Endothelial cell of umbilical vein (primary cell): ENCODE results near the gene VSIG10. TPM values are rescaled to one million over a fixed set of nuclear protein-coding genes. Genes with fewer than 3 reads are reported as not detected.

Source experiments
- BruUV-seq: library from RNA; stranded (reverse); fragments of 400-500 nt; replicated peaks from 2 replicates; lab custom pipeline; 2021; lab: Mats Ljungman, UMichigan
- CTCF ChIA-PET: fragments of 300-600, 350-600 bp; sonication (Branson Sonifier 250); formaldehyde crosslinking; loops from one replicate; lab custom pipeline; 2021; ENCODE audit warnings: antibody characterized with exemption, inconsistent platforms; lab: Charles Lee
- POLR2A ChIA-PET: fragments of 300-600, 350-600 bp; sonication (Branson Sonifier 250); formaldehyde crosslinking; loops from one replicate; lab custom pipeline; 2021; ENCODE audit warnings: antibody characterized with exemption, inconsistent platforms; lab: Charles Lee
- DNase-seq: peaks from one replicate; pipeline ENCODE4 v3.0.0-alpha.2; 2011; ENCODE audit warnings: low read depth, low spot score
- FAIRE-seq: peaks from 2 replicates; lab custom pipeline; 2011; peaks lifted over from hg19 to GRCh38; lab: Jason Lieb, UNC
- H2AFZ ChIP-seq: 2 replicates; pipeline ENCODE4 v1.6.0; 2012; ENCODE audit warnings: low read depth, low read length, control low read depth, inconsistent platforms
- H3K27ac ChIP-seq: 2 replicates; pipeline ENCODE4 v1.5.1; 2011; ENCODE audit warnings: low read depth, mild to moderate bottlenecking, control low read depth, low read length, moderate library complexity; ENCODE audit not compliant: insufficient read depth
- H3K27me3 ChIP-seq, 2 experiments: 2 replicates each; pipeline versions ENCODE4 v1.6.0 to v1.6.1; 2011; ENCODE audit warnings: low read length in 2 of 2, mixed read lengths in 1 of 2; ENCODE audit not compliant: control insufficient read depth in 2 of 2, insufficient read depth in 2 of 2
- H3K36me3 ChIP-seq, 2 experiments: 2 replicates in 1 of 2; 3 replicates in 1 of 2; pipeline ENCODE4 v1.5.1; 2011; ENCODE audit warnings: low read length in 2 of 2, mild to moderate bottlenecking in 1 of 2, moderate library complexity in 1 of 2; ENCODE audit not compliant: control insufficient read depth in 2 of 2, insufficient read depth in 2 of 2; ENCODE audit errors: extremely low read depth in 1 of 2
- H3K4me1 ChIP-seq: 3 replicates; pipeline ENCODE4 v1.5.1; 2011; ENCODE audit warnings: mild to moderate bottlenecking, low read length; ENCODE audit not compliant: control insufficient read depth, insufficient read depth; ENCODE audit errors: extremely low read depth
- H3K4me2 ChIP-seq: 2 replicates; pipeline ENCODE4 v1.6.1; 2011; ENCODE audit warnings: low read length, control low read depth, mixed read lengths; ENCODE audit not compliant: insufficient read depth
- H3K4me3 ChIP-seq, 3 experiments: fragments of 200-600 bp in 1 of 3; sonication (generic), shearing (Covaris generic) in 1 of 3; replicated peaks in 1 of 3; 2 replicates each; pipeline ENCODE4 v1.5.1; 2011 to 2016; ENCODE audit warnings: control low read depth in 3 of 3, low read length in 3 of 3, mild to moderate bottlenecking in 2 of 3, inconsistent platforms in 1 of 3, low read depth in 1 of 3, moderate library complexity in 1 of 3; ENCODE audit not compliant: insufficient read depth in 1 of 3
- H3K79me2 ChIP-seq: 2 replicates; pipeline ENCODE4 v1.6.0; 2012; ENCODE audit warnings: low read length, inconsistent platforms; ENCODE audit not compliant: control insufficient read depth, insufficient read depth
- H3K9ac ChIP-seq: replicated peaks from 2 replicates; pipeline ENCODE3; 2011; ENCODE audit warnings: low read length, control low read depth; ENCODE audit not compliant: insufficient read depth; ENCODE audit errors: extremely low read depth
- H3K9me1 ChIP-seq: replicated peaks from 3 replicates; pipeline ENCODE4 v1.6.0; 2011; ENCODE audit warnings: mild to moderate bottlenecking, low read length; ENCODE audit not compliant: control insufficient read depth, insufficient read depth; ENCODE audit errors: extremely low read depth
- H3K9me3 ChIP-seq: replicated peaks from 2 replicates; pipeline ENCODE4 v1.5.1; 2012; ENCODE audit warnings: low read length, inconsistent platforms; ENCODE audit not compliant: control insufficient read depth, insufficient read depth
- H4K20me1 ChIP-seq: replicated peaks from 2 replicates; pipeline ENCODE3; 2011; ENCODE audit warnings: mild to moderate bottlenecking, low read length; ENCODE audit not compliant: control insufficient read depth, insufficient read depth; ENCODE audit errors: extremely low read depth
- EZH2 ChIP-seq: IDR thresholded peaks from 2 replicates; pipeline ENCODE4 v1.6.1; 2012; ENCODE audit warnings: borderline replicate concordance, low read depth, mild to moderate bottlenecking, moderate library complexity, low read length, inconsistent platforms; ENCODE audit not compliant: severe bottlenecking
- FOS ChIP-seq: IDR thresholded peaks from 2 replicates; pipeline ENCODE4 v1.6.1; 2011; ENCODE audit warnings: mild to moderate bottlenecking, low read length, moderate library complexity, borderline replicate concordance; ENCODE audit not compliant: insufficient read depth
- GATA2 ChIP-seq: IDR thresholded peaks from 2 replicates; pipeline ENCODE4 v1.7.0; 2011; ENCODE audit warnings: low read depth, mild to moderate bottlenecking, moderate library complexity, mixed read lengths, low read length; ENCODE audit not compliant: insufficient read length, insufficient read depth
- JUN ChIP-seq: IDR thresholded peaks from 2 replicates; pipeline ENCODE4 v1.6.1; 2011; ENCODE audit warnings: borderline replicate concordance, low read depth; ENCODE audit not compliant: insufficient read length, insufficient read depth
- MYC ChIP-seq: IDR thresholded peaks from one replicate; pipeline ENCODE4 v1.6.1; 2011; ENCODE audit warnings: mild to moderate bottlenecking, low read depth, low read length
- POLR2A ChIP-seq: IDR thresholded peaks from 2 replicates; pipeline ENCODE4 v1.6.1; 2012; ENCODE audit warnings: low read depth, mild to moderate bottlenecking, control low read depth, low read length
- POLR2AphosphoS5 ChIP-seq: IDR thresholded peaks from 2 replicates; pipeline ENCODE4 v1.6.1; 2012; ENCODE audit warnings: low read depth, mild to moderate bottlenecking, control low read depth, low read length, moderate library complexity; ENCODE audit not compliant: insufficient read depth
- dilution Hi-C: fragments of 300-500 bp; cut with MboI; formaldehyde crosslinking; loops from one replicate; pipeline ENCODE4 v1.15.0; 2019; ENCODE audit warnings: low sequenced_read_pairs; ENCODE audit not compliant: extremely low pct_ligation_motif_present
- intact Hi-C: fragments of 100-400 bp; cut with micrococcal nuclease; formaldehyde crosslinking; loops from one replicate; pipeline ENCODE4 v1.10.0; 2022
- polyA plus RNA-seq, 4 experiments: library from polyadenylated mRNA; depleted of rRNA in 3 of 4; stranded (reverse) in 3 of 4; unstranded in 1 of 4; fragments of >200 nt; gene quantifications; 2 replicates each; pipeline versions ENCODE4 v1.2.1 to v1.2.3, GENCODE V29; 2011 to 2012; ENCODE audit warnings: missing spikeins in 1 of 4
- total RNA-seq: library from RNA; stranded (reverse); gene quantifications from 2 replicates; pipeline ENCODE4 v1.2.3, GENCODE V29; 2021
- TF ChIP-seq, protein P1 (sequence below): IDR thresholded peaks from 2 replicates; pipeline ENCODE4 v1.6.1; 2011; ENCODE audit not compliant: insufficient read depth, insufficient read length
- TF ChIP-seq, protein P2 (sequence below), 2 donors: IDR thresholded peaks; 1 replicate in 1 of 2; 2 replicates in 1 of 2; pipeline ENCODE4 v1.5.1; 2011; ENCODE audit warnings: low read length in 2 of 2, mild to moderate bottlenecking in 2 of 2, moderate library complexity in 2 of 2, control low read depth in 1 of 2, inconsistent platforms in 1 of 2, low read depth in 1 of 2; ENCODE audit not compliant: insufficient read depth in 1 of 2; ENCODE audit errors: extremely low read depth in 1 of 2

VSIG10 gene
- total and polyA plus RNA-seq, 2 donors (not counting 3 experiments of a cell fraction or from before 2014, with no cell fraction given), result 16.3 to 38.4 TPM

DNA sequence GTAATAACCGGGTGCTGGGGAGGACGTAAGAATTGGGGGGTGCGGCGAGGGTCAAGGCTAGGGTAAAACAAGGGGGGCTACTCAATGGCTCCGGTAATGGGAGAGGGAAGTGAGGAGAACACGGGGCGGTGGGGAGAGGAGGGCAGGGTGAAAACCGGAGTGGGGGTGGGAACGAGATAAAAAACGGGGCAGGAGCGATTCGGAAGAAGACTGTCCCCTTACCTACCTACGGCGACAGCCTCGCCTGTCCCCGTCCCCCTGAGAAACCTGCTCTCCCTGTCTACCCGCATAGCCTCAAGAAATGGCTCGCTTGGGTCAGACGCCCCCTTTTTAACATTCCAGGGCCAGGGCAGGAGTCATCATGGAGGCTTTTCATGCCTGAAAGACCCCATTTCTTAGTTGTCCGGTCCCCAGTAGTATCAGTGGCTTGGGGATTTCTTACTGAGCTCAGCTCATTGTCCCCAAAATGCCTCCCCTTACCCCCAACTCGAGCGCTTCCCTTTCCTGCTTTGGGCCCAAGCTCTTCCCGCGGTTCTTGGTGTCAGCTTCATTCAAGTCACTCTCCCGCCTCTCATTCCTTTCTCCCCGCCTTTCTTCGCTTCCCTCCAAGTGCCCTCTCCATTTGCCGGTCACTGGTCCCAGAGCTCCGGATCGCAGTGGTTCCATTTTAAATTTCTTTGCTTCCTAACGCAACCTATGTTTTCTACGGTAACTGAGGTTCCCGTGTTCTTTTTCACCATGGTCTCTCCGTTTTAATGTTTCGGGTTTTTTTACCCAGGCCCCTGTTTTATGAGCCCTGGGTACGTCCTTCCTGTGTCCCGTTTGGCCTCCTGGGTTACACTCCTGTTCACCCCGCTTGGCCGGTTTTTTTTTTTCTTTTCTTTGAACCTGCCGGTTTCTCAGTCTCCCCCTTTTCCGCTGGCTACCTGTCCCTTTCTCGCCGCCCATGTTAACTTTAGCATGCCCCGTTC lies 41.7 kb downstream of the VSIG10 start:
- H3K9ac ChIP-seq, result peak overlapping the region; percentile 96
- peaks cover 17% of the 10 kb centered on the region for H3K4me1 ChIP-seq
- FAIRE-seq (peak; percentile 61), DNase-seq (peak; percentile 49)
- ChIA-PET POLR2A (interaction anchor here (0.6 to 0.8 kb wide), 2 partner anchors 11 to 246 kb away, joined by 3 read pairs; no protein-coding TSS in a partner anchor), CTCF (interaction anchor here (0.8 to 2.3 kb wide), 9 partner anchors 9 to 695 kb away, joined by 3 to 6 read pairs (median 3); partner anchors contain the start of genes PEBP1, RFC5 and VSIG10)
- H3K79me2 ChIP-seq, result peaks cover 28% of the 10 kb centered on the region
- H2AFZ ChIP-seq, result peak overlapping the region; percentile 83
- dilution Hi-C loops, result no loop called here
- peak overlapping the region; percentile 61 to 99 (median 81) for H3K4me3 ChIP-seq
- no peaks in the 10 kb centered on the region for H3K27me3 ChIP-seq
- H3K4me2 ChIP-seq, result peak overlapping the region; percentile 97
- peaks cover 0 to 5% of the 10 kb centered on the region in 2 experiments for H3K36me3 ChIP-seq
- intact Hi-C loops, result loop anchor here (1.0 kb wide), 4 partner anchors 10 to 74 kb away; partner anchors contain the start of genes PEBP1, RFC5 and VSIG10
- H3K9me3 ChIP-seq, result no peaks in the 10 kb centered on the region
- H3K9me1 ChIP-seq, result no peaks in the 10 kb centered on the region
- TSS peak; percentile 63 for BruUV-seq
- H3K27ac ChIP-seq, result peak overlapping the region; percentile 89
- no peaks in the 10 kb centered on the region for H4K20me1 ChIP-seq
- TF ChIP-seq JUN, result no peak
- peak; percentile 84 for TF ChIP-seq POLR2AphosphoS5
- TF ChIP-seq, protein P1, sequence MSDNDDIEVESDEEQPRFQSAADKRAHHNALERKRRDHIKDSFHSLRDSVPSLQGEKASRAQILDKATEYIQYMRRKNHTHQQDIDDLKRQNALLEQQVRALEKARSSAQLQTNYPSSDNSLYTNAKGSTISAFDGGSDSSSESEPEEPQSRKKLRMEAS, result no peak
- TF ChIP-seq FOS, result no peak
- no peak for TF ChIP-seq MYC
- no peak for TF ChIP-seq GATA2
- no peak for TF ChIP-seq EZH2
- TF ChIP-seq, protein P2, sequence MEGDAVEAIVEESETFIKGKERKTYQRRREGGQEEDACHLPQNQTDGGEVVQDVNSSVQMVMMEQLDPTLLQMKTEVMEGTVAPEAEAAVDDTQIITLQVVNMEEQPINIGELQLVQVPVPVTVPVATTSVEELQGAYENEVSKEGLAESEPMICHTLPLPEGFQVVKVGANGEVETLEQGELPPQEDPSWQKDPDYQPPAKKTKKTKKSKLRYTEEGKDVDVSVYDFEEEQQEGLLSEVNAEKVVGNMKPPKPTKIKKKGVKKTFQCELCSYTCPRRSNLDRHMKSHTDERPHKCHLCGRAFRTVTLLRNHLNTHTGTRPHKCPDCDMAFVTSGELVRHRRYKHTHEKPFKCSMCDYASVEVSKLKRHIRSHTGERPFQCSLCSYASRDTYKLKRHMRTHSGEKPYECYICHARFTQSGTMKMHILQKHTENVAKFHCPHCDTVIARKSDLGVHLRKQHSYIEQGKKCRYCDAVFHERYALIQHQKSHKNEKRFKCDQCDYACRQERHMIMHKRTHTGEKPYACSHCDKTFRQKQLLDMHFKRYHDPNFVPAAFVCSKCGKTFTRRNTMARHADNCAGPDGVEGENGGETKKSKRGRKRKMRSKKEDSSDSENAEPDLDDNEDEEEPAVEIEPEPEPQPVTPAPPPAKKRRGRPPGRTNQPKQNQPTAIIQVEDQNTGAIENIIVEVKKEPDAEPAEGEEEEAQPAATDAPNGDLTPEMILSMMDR (IDR thresholded peaks at IDR 0.05; ENCODE audit: extremely low read depth in 1 of 2, insufficient read depth in 1 of 2, low read depth in 1 of 2, low read length in 2 of 2), result no peak
- peak; percentile 93 for TF ChIP-seq POLR2A
